OCI-LY7 (cell line): ENCODE measurements around the gene OGDHL. TPM values are rescaled to one million over a fixed set of nuclear protein-coding genes. Genes with fewer than 3 reads are reported as not detected.

ENCODE experiments used
- BruUV-seq: library from RNA; stranded (reverse); fragments of 400-500 nt; replicated peaks from 2 replicates; lab custom pipeline; 2021; lab: Mats Ljungman, UMichigan
- CTCF ChIA-PET: fragments of 300-600 bp; sonication (Branson Sonifier 250); formaldehyde crosslinking; loops from one replicate; lab custom pipeline; 2022; ENCODE audit warnings: antibody characterized with exemption; ENCODE audit not compliant: unreplicated experiment; lab: Charles Lee
- POLR2A ChIA-PET: fragments of 300-600 bp; sonication (Branson Sonifier 250); formaldehyde crosslinking; loops from one replicate; lab custom pipeline; 2022; ENCODE audit warnings: antibody characterized with exemption; lab: Charles Lee
- DNase-seq: peaks from one replicate; pipeline ENCODE4 v3.0.0-alpha.2; 2015; ENCODE audit warnings: low spot score
- H2AFZ ChIP-seq: fragments of 200-600 bp; sonication (generic), shearing (Covaris generic); 2 replicates; pipeline ENCODE4 v1.6.1; 2014; ENCODE audit warnings: mild to moderate bottlenecking, antibody characterized with exemption, low read length, moderate library complexity
- H3K27ac ChIP-seq: fragments of 200-600 bp; sonication (generic); 2 replicates; pipeline ENCODE4 v1.5.1; 2014; ENCODE audit warnings: mixed run types, low read depth, mild to moderate bottlenecking, moderate library complexity, low read length, inconsistent platforms; ENCODE audit not compliant: poor library complexity, severe bottlenecking
- H3K36me3 ChIP-seq: fragments of 200-600 bp; sonication (generic); 2 replicates; pipeline ENCODE4 v1.6.1; 2014; ENCODE audit warnings: mild to moderate bottlenecking, antibody characterized with exemption, low read length, moderate library complexity, mixed read lengths; ENCODE audit not compliant: insufficient read depth
- H3K4me1 ChIP-seq: fragments of 200-600 bp; sonication (generic); 2 replicates; pipeline ENCODE4 v1.5.1; 2014; ENCODE audit warnings: mild to moderate bottlenecking, low read length; ENCODE audit not compliant: insufficient read depth, poor library complexity, severe bottlenecking
- H3K4me2 ChIP-seq: fragments of 200-600 bp; sonication (generic); 2 replicates; pipeline ENCODE4 v1.6.1; 2014; ENCODE audit warnings: mild to moderate bottlenecking, low read length
- H3K4me3 ChIP-seq: fragments of 200-600 bp; sonication (generic); 2 replicates; pipeline ENCODE4 v1.5.1; 2014; ENCODE audit warnings: mild to moderate bottlenecking, low read depth, low read length; ENCODE audit not compliant: poor library complexity, severe bottlenecking
- H3K79me2 ChIP-seq: fragments of 200-600 bp; sonication (generic); 2 replicates; pipeline ENCODE4 v1.6.1; 2016; ENCODE audit warnings: low read depth, mild to moderate bottlenecking, low read length, moderate library complexity, mixed read lengths; ENCODE audit not compliant: insufficient read depth
- H3K9me2 ChIP-seq: fragments of 200-600 bp; sonication (generic); 2 replicates; pipeline ENCODE4 v1.6.1; 2016; ENCODE audit warnings: mild to moderate bottlenecking, low read length, mixed read lengths; ENCODE audit not compliant: insufficient read depth
- H3K9me3 ChIP-seq: fragments of 200-600 bp; sonication (generic); 2 replicates; pipeline ENCODE4 v1.6.1; 2014; ENCODE audit warnings: mild to moderate bottlenecking, mixed run types, low read length, mixed read lengths
- H4K20me1 ChIP-seq: fragments of 200-600 bp; sonication (generic); 2 replicates; pipeline ENCODE4 v1.6.1; 2014; ENCODE audit warnings: mild to moderate bottlenecking, antibody characterized with exemption, low read length, moderate library complexity, mixed read lengths; ENCODE audit not compliant: insufficient read depth
- CTCF ChIP-seq: fragments of 200-600 bp; sonication (generic); conservative IDR thresholded peaks from 2 replicates; pipeline ENCODE4 v1.5.1; 2014; ENCODE audit warnings: mild to moderate bottlenecking, antibody characterized with exemption, low read length, moderate library complexity, mixed read lengths
- EZH2phosphoT487 ChIP-seq: fragments of 200-600 bp; sonication (generic); IDR thresholded peaks from 2 replicates; pipeline ENCODE4 v1.6.1; 2018; ENCODE audit warnings: low read depth, borderline replicate concordance, mild to moderate bottlenecking, mixed run types, antibody characterized with exemption, low read length, moderate library complexity, mixed read lengths
- intact Hi-C: fragments of 100-400 bp; cut with micrococcal nuclease; formaldehyde crosslinking; loops from one replicate; pipeline ENCODE4 v1.10.0; 2022; ENCODE audit not compliant: unreplicated experiment
- total RNA-seq, 2 experiments: library from RNA; depleted of rRNA in 1 of 2; stranded (reverse); fragments of >200 nt in 1 of 2; shearing (Covaris generic) in 1 of 2; gene quantifications; 2 replicates each; pipeline ENCODE4 v1.2.3, GENCODE V29; 2014 to 2022

OGDHL gene
- total RNA-seq, 2 experiments from 2014 or later = 0.23 TPM; not detected in 1

- Histone ChIP-seq H3K79me2 (no peaks in the 10 kb centered on the region), H3K27ac (no peak overlapping the region), H4K20me1 (no peaks in the 10 kb centered on the region), H3K36me3 (no peaks in the 10 kb centered on the region), H2AFZ (no peak overlapping the region), H3K4me1 (no peaks in the 10 kb centered on the region), H3K9me2 (no peaks in the 10 kb centered on the region), H3K4me3 (no peak overlapping the region), H3K4me2 (no peak overlapping the region), H3K9me3 (no peaks in the 10 kb centered on the region)
- DNase-seq = no peak
- ChIA-PET CTCF (no interaction called here), POLR2A (no interaction called here)
- BruUV-seq = no TSS peak
- TF ChIP-seq EZH2phosphoT487 (no peak), CTCF (no peak)
- intact Hi-C loops = no loop called here
Observed at GRCh38 chr10:49798275-49798674, 36.2 kb upstream of the OGDHL start.

- BruUV-seq = no TSS peak
- POLR2A ChIA-PET = no interaction called here
- TF ChIP-seq CTCF = no peak
- TF ChIP-seq EZH2phosphoT487 = no peak
Observed at GRCh38 chr10:49791100-49791499, 29.0 kb upstream of the OGDHL start.

GRCh38 chr10:49784681-49785080, 22.6 kb upstream of the OGDHL start:
- BruUV-seq = no TSS peak
- DNase-seq = no peak
- CTCF ChIA-PET = no interaction called here

More at GRCh38 chr10:49791100-49791499, 29.0 kb upstream of the OGDHL start:
- Histone ChIP-seq H3K27ac (no peak overlapping the region), H3K79me2 (no peaks in the 10 kb centered on the region), H2AFZ (no peak overlapping the region), H3K36me3 (no peaks in the 10 kb centered on the region), H3K4me1 (no peaks in the 10 kb centered on the region), H4K20me1 (no peaks in the 10 kb centered on the region), H3K4me2 (no peak overlapping the region), H3K4me3 (no peak overlapping the region), H3K9me2 (no peaks in the 10 kb centered on the region), H3K9me3 (no peaks in the 10 kb centered on the region)
- no peak for DNase-seq
- CTCF ChIA-PET = no interaction called here
- intact Hi-C loops = no loop called here

More at GRCh38 chr10:49784681-49785080, 22.6 kb upstream of the OGDHL start:
- no peaks in the 10 kb centered on the region for H3K9me3 ChIP-seq
- H3K79me2 ChIP-seq = no peaks in the 10 kb centered on the region
- no peak overlapping the region for H3K27ac ChIP-seq
- H3K36me3 ChIP-seq = no peaks in the 10 kb centered on the region
- no peaks in the 10 kb centered on the region for H3K4me1 ChIP-seq
- H3K4me2 ChIP-seq = no peak overlapping the region
- no peaks in the 10 kb centered on the region for H4K20me1 ChIP-seq
- TF ChIP-seq CTCF (no peak), EZH2phosphoT487 (no peak)
- no peak overlapping the region for H3K4me3 ChIP-seq
- no peaks in the 10 kb centered on the region for H3K9me2 ChIP-seq
- no peak overlapping the region for H2AFZ ChIP-seq
- POLR2A ChIA-PET = interaction anchor here (0.5 kb wide), 1 partner anchor 15 kb away, joined by 10 read pairs; no protein-coding TSS in a partner anchor
- intact Hi-C loops = no loop called here
